ENCODE results near the gene HOXA3.

Gene HOXA3

DNA sequence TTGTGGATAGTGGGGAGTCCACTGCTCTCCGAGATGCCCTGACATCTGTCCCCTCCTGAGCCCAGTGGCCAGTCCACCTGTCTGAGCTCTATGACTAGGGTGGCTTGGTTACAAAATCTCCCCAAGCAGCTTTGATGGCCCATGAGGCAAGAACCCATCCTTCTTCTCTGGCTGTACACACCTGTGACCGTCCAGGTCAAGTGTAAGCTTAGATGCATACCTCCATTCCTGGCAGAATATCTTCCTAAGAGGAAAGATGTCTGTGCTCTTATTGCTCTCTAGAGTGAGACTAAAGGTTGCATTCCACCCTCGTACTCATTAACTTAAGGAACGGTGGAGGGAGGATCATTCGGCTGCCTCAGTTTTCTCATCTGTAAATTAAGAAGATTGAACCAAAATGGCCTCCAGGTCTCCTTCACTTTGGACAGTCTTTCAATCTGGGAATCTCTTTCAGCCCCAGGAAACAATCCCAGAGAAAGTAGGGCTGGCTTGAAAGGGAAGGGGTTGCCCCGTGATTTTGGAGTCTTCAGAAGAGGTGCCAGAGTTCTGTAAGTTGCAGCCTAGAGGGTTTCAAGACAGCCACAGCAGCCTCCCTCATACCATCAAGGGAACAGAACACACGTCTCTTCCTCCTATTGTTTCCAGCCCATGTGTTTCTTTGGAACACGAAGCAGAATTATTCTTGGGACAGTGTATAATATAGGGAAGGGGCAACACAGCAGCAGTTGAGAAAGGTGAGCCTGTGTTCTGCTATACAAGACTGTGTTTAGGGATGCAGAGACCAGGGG is 27.3 kb downstream of the HOXA3 start:
- DNase-seq: no peak

DNA sequence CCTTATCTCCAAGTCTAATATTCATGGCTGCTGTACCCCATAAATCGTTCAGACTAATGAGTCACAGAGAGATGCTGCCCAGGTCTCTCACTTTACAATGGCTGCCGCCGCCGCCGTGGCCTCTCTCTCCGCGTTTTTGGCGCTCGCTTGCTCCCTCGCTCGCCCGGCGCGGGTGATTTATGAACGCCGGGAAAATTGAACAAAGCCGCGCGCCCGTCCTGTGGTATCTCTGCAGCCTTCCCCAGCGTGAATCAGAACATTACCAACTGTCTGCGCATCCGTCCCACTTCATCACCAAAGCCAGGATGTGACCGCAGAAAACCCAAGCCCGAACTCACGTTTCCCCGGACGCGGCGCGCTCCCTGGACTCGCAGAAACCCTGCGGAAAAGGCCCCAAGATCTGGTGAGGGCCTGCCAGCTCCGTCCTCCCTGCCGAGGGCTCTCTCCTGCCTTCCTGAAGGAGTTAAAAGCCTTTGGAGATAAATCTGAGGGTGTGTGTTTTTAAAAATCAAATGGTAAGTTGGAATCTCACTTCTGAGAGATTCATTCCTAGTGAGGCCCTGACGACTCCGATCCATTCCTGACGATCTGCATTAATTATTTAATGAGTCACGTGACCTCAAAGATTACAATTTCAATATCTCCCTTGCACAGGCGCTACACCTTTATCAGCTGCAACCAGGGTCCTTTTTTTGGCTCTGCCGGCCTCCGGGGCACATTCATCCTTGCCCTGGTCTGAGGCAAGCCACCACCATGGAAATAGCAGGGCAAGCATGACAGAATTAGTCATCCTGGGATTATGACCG is 28.1 kb downstream of the HOXA3 start:
- DNase-seq: no peak

DNA sequence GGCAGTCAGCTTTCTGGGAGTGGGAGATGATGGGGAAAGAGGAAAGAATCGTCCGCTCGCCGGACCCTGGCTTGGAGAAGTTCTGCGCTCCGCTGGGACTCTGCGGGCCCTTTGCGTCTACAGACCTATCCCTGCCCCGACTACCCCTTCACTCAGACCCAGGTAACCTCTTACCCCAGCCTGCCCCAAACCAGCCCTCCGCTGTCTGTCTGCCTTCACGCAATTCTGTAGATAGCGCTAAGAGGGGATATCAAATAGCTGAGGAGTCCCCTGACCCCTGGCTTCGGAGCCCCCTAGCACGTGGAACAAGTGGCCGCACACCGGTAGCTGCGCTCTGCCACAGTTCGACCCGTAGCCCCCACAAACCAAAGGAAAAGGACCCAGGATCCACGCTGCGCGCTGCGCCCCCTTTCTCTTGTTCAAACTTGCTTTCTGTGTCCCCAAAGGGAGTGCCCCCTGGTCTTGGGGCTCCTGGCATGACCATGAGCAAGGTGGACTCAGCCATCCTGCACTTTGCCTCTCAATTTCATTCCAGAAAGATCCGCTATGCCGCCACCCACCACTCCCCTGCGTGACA is 28.8 kb downstream of the HOXA3 start:
- no peak for DNase-seq

DNA sequence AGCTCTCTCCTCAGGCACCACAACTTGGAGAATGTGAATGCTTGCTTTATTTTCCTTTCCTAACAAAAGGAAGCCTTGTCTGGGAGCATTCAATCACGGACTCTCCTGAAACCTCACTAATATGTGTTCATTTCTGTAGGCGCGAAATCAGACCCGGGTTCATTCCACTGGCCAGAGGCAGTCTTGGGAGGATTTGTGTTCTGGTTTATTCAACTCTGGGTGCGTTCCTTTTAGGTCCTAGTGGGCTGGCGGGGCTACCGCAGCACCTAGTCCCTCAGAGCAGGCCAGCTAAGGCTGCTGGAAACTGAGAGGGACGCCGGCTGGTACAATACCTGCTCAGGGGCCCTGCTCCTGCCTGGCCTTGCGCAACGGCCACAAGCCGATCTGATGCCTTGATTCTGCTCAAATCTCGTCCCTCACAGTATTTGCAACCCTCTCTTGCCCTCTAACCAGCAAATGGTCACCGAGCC is 29.3 kb downstream of the HOXA3 start:
- DNase-seq: no peak

DNA sequence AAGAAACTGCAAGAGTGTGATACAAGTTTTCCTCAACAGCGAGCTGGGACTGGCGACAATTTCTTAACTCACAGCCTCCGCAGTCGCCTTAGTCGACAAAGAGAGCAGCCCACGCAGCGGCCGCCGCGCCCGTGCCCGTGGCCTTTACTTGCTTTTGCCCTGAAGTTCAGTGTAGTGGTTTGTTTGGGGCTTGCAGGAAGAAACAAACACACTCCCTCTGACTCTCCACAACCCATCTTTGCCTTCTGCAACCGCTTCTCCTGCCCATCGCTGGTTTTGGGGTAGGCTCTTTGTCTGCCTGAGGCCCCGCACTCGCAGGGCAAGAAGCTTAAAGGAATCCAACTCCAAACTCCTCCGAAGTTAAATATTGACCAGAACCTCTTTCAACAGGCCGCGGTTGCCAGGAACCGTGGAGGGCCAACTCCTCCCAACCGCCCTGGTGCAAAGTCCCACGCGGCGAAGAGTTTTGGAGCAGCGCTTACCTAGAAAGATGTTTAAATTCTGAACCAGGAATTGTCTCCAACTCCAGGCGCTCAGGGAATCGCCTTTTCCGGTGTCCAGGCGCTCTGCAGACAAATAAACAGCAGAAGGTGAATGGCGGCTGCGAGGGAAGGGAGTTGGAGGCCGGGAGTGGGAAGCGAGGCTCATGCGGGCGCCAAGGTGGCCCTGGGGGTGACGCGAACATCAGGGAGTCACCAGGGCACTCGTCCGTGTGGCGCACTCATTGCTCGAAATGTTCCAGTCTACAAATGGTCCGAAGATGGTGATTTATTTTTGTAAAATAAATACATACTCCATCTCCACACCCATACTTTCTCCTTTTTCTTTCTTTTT is 30.1 kb downstream of the HOXA3 start:
- no peak for DNase-seq

DNA sequence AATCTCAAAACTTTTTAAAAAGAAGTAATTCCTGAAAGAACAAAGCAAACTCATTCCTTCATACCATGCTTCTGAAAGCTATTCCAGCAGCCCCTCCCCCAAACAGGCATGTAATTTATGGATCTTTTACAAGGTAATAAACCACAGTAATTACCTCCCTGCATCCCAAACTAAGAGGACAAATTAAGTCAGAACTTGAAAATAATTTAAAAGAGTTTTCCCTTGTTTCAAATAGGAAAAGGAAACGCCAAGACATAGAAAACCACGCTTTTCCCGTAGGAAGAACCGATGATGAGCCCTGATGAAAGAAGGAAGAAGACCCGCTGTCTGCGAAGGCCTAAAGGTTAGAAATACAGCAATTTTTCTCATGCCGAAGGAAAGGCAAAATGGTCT is 30.7 kb downstream of the HOXA3 start:
- no peak for DNase-seq

DNA sequence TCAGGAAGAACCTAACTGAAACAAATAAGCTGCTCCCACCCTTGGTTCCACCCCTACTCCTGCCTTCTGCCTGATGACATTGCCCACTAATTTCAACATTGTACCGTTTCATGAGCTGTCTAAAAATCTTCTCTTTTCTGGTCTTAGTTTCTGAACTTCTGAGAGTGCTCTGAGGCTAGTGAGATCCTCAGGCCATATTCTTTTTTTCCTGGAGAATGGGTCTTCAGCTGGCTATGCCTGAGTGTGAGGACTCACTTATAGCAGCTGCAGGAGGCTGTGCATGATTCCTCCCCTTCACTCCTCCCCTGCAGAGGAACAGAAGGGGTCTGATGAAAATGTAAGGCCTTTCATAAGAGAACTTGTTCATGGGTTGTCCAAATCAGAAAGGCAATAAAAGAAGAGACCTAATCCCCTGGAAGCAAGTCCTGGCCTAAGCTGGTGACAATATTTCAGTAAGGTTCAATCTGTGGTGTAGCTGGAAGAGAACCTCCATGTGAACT is 32.9 kb downstream of the HOXA3 start:
- DNase-seq: no peak

DNA sequence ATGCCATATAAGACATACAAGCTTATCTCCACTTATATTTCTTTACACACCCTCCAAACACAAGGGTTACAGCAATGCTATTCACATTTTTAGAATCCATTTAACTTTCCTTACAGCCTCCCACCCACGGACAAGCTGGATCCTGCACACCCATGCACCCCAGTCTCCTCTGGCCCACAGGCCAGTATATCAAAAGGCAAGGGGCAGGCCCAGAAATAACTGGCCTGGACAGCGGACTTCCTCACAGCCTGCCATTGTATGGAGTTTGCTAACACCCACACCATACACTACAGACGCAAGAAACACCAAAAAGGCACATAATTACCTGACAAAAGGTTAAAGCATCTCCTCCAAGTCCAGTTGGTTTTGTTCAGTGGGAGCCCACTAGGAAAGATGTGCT is 33.8 kb downstream of the HOXA3 start:
- DNase-seq: no peak

DNA sequence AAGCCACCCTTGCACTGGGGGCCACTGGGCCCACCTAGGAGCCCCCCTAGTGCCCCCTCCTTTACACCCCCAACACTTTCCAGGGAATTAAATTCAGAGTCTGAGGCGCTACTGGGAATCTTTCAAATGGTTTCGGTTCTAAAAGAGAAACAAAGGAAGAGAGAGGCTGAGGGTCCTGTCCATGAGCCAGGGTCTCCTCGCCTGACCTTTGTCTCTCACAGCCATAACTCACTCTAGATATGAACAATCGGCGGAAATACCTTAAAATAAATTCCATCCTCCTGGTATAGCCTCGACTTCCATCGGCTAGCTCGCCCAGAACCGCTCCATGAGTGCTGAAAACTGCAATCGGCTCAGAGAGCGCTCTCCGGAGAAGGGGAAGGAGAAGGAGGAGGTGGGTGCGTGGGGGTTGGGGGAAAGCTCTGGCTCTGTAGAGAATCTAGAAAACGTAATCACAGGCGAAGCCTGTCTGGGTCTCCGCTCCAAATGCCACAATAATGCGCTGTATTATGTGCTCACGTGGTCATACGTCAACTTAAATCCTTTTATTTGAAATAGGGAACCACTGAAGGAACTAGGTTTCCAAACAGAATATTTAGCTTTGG is 34.4 kb downstream of the HOXA3 start:
- DNase-seq: no peak

DNA sequence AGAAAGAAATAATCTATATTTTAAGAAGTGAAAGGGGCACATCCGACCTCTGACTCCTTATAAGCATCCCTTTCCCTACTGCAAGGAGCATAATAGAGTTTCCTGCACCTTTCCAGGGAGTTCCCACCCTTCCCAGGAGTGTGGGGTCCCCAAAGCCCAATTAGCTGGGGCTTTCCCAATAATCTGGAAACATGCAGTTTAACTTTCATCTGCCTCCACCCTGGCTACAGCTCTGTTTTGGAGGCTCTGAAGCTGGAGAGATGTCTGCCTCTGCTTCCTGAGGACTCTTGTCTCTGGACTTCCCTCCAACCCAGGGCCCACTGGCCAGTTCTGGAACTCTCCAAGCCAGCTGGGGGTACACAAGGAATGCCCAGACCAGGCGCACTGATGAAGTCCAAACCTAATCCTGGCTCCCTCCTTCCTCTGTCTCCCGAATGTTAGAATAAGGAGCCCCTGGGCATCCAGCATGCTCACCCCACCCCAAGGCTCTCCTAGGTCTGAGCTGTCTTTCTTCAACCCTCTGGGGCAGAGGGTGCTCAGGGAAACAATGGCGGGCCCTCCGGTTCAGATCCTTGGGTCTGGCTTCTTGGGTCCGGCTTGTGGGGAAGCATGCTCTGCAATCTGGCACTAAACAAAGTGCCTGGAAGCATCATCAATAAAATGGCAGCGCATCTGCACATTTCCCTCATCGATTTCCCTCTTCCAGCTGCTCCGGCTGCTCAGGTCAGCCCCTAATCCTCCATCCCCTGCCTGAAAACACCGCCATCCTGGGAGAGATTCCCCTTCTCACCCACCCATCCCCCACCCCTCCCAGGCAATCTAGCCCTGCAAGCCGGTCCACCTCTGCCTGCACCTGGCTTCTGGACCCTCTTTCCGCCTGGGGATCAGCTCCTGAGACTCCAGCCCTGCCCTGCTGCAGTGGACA is 35.2 kb downstream of the HOXA3 start:
- no peak for DNase-seq

DNA sequence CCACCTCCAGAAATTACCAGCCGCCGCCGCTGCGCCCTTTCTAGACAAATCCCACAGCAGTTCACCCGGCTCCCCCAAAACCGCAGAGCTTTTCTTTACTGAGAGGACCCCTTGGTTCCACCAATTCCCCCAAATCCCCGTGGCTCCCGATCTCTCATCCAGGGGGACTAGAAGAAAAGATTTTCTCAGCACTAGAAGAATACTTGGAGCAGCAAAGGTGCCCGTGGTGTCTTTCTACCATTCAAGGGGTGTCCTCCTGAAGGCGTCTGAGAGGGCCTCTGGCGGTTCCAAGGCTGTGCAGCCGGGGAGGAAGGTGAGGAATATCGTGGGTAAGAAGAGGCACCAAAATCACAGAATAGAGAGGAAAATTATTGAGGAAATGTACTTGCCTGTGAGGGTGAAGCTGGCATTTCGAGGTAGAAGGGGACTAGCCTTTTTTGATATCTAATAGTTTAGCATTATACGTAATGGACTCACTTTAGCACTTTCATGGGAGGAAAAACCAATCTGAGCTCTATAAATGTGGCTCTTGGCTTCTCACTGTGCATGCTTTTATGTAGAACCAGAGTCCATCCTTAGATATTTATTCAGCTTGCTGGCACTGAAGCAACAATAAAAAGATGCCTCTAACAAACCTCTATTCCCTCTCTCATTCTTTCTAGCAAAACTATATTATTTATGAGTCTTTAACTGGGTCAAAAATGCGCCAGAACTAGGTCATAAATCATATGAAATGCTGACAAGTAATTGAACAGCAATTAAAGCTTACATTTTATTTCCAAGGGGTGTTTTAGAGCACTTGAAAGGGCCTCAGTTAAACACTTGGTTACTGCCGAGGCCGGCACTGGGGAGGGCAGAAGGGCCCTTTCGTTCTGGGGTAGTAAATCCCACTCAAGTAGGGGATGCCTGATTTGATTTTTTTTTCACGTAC is 36.1 kb downstream of the HOXA3 start:
- DNase-seq: no peak

DNA sequence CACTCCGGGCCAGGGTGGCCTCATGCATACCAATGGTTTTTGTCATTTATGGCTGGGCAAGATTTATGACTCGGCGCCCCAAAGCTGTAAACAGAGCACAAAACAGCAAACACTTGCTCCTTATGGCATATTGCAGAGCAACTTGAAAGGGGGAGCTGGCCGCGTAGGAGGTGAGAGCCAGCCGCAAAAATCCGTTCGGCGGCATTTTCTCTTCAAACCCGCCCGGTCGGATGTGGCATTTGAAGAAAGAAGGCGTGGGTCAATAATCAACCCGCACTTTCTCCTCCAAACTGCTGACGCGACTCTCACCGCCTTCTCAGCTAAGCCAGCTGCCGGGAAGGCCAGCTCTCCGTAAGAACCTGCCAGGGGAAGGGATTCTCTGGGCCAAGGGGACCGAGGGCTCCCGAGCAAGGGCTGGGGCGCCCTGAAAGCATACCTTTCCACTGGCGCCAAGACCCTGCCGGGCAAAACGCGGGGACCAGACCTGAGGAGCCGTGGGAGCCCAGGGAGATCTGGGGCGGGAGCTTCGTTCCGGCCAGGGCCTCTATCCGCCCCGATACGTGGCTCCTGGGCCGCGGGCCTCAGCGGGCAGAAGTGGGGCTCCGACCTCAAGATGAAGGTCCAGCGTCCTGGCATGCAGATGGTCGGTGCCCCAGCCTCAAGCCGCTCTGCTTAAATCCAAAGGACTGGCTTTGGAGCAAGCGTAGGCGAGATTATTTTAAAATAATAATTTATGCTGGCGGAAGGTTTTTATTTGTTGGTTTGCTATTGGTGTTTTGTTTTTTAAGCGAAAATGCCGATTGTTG is 37.0 kb downstream of the HOXA3 start:
- DNase-seq: no peak

DNA sequence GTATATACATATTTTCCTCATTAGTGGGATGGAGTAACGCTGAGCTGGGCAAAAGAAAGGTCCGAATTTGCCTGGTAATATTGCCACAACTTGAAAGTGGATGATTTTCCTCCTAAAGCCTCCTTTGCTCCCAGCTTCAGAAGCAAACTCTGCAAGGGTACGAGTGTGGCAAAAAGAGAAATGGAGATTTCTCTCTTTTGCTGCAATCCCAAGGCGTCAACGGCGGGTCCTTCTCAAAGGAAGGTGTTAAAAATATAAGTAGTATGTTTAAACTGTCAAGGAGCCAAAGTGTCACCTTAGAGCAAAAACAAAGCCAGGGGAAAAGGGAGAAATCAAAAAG is 37.5 kb downstream of the HOXA3 start:
- DNase-seq: no peak

DNA sequence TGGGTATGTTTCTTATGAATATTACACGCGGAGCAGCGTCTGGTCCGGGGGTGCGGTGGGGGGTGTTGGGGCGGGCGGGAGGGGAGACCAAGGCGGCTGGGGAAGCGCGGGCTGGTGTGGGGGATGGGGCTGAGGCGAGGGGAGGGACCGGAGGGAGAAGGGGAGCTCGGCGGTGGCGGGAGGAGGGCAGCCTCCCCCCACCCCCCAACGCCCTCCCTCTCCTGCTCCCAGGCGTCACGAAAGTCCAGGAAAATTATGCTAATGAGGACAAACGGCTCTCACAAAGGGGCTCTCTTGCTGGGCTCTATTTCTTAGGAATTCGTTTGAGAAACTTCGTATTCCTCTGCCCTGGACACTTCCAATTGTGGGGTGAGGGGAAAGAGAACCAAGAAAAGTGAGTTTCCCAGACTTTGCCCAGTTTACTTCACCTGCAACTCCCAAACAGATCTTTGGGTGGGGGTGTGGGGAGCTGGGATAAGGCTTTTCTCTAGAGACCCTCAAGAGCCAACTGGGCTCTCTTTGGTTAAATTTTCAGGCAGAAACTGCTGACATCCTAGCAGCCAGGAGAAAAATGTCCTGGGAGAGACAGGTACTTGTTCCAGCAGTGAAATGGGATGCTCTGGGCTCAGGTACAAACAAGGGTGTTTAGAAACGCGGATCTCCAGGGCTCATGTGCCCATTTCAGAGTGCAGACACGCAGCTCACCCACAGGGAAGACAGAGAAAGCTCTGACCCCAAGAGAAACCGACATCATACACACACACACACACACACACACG is 38.2 kb downstream of the HOXA3 start:
- no peak for DNase-seq

DNA sequence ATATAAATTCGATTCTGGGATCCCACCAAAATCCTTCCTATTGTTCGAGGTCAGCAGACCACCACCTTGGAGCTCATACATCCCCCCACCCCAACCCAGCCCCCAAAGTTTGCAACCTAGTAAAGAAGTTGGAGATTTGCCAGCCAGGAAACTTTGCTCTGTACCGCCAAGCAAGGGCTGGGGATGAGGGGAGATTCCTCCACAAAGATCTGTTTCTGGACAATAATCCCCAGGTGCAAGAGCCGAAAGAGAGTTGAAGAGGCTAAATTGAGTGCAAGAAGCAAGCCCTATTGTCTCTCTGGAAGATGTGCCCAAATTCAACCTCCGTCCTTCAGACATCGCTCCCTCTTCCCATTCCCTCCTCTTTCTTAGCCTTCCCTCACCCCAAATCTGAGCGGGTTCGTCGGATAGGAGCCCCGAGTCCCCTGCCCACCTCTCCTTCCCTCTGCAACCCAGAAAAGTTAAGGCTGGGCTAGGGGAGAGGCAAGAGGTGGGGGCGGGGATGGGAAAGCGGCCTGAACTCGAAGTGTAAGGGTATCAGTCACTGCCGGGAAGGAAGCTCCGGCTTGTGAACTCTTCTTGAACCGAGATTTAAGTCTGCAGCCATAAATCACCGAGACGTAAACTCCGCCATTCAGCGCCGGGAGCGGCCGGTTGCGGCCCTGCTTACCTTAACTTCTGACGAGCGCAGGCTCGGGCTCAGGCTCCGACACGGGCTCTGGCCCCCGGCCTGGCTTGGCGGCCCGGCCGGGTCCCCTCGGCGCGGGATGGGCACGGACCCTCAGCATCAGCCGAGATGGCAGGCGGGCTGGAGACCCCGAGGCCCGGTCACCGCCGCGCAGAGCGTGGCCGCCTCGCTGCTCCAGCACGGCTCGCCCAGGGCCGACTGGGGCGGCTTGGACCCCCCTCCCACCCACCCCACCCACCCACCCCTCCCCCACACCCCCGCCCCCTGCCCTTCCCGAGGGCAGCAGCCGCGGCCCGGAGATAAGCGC is 39.1 kb downstream of the HOXA3 start:
- DNase-seq: no peak

DNA sequence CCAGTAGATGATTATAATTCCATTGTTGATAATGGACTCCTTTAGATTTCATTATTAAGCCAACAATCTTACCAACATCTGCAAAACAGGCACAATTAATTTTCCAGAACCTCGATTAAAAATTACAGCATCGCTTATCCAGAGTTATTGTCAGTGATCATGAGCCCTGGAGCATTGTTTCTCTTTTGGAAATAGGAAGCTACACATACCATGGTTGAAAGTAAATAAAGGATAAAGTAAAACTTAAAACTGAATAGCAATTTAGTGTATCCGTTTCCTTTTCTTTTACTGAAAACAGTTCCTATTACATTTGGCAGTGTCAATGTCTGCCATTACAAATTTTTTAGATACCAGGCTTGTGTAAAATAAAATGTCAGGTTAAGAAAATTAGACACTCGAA is 40.0 kb downstream of the HOXA3 start:
- DNase-seq: no peak

DNA sequence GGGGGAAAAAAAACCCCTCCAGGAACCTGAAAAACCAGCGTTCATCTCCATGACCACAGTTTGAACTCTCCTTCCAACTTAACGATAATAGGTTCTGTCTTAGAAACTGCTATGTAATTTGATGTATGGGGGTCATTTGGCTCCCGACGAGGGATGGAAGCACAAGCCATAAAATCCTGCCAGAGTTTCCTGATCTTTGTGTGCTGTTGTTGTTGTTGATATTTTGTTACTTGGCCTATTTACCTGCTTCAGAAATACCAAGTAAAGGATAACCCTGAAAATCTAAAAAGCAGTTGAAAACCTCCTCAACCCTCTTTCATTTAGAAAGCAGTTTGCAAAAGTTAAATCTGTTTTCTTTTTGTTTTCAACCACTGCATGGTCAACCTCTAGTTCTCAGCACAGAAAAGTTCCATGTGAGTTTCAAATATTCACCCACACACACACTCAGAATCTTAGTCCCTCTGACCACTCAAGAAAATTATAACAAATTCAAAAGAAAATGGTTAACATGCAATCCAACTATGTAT is 40.6 kb downstream of the HOXA3 start:
- DNase-seq: no peak

All from NCI-H2227 treated with DMSO at 0.1 percent for 48 hours (cell line).